Measurements from ENCODE around the gene TRMT44.

TRMT44 gene

DNA sequence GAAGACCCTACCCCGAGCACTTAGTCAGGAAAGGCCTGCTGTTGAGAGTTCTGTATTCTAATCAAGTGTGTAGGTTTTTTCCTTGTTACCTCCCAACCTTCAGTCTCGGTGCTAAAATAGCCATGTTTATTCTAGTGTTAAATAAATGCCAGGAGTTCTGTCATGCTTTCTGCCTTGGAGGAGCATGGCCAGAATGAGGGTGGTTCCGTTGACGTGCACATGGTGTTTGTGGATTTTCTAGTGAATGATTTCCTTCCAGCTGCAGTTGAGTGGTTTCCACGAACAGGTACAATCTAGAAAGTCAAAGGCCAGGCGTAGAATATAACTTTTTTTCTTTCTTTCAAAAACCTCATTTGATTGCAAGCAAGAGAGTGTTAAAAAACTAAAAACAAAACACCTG, 21.0 kb downstream of the TRMT44 start:
- H3K4me1 ChIP-seq (ENCODE audit: insufficient read depth, low read length): no peaks in the 10 kb centered on the region
- H3K4me3 ChIP-seq (ENCODE audit: low read depth in 1 of 2, low read length in 2 of 2): no peak overlapping the region
- H3K36me3 ChIP-seq (ENCODE audit: insufficient read depth, low read length): peaks cover 31% of the 10 kb centered on the region

DNA sequence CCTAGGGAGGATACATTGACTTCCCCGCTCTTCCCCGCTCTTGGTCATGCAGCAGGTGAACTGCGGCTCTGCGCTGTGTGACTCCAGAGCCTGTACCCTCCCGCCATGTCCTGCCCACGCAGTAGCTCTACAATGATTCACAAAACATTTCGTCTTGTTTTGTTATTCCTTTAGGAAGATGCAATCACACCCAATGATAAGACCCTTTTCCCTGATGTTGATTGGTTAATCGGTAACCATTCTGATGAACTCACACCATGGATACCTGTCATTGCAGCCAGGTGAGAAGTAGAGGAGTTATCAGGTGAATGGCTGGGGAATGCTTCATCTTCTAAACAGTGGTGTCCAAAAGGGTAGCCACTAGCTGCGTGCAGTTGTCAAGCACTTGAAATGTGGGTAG, 23.2 kb downstream of the TRMT44 start:
- Histone ChIP-seq H3K36me3 (ENCODE audit: insufficient read depth, low read length) (peaks cover 47% of the 10 kb centered on the region), H3K4me1 (ENCODE audit: insufficient read depth, low read length) (no peaks in the 10 kb centered on the region), H3K9me3 (ENCODE audit: low read length) (no peaks in the 10 kb centered on the region), H3K9ac (ENCODE audit: low read length) (no peak overlapping the region), H3K27ac (ENCODE audit: low read depth, low read length) (no peak overlapping the region), H3K4me3 (ENCODE audit: low read depth in 1 of 2, low read length in 2 of 2) (no peak overlapping the region), H3K27me3 (ENCODE audit: control insufficient read depth in 1 of 2, insufficient read depth in 2 of 2, low read length in 2 of 2) (no peaks in the 10 kb centered on the region)

More for the DNA sequence above, 21.0 kb downstream of the TRMT44 start:
- H3K27ac ChIP-seq (ENCODE audit: low read depth, low read length): no peak overlapping the region
- no peaks in the 10 kb centered on the region for H3K9me3 ChIP-seq (ENCODE audit: low read length)
- no peaks in the 10 kb centered on the region for H3K27me3 ChIP-seq (ENCODE audit: control insufficient read depth in 1 of 2, insufficient read depth in 2 of 2, low read length in 2 of 2)
- H3K9ac ChIP-seq (ENCODE audit: low read length): no peak overlapping the region

- H3K36me3 ChIP-seq (ENCODE audit: insufficient read depth, low read length): peaks cover 48% of the 10 kb centered on the region
Measured at GRCh38 chr4:8464381-8464780, 23.8 kb downstream of the TRMT44 start.

DNA sequence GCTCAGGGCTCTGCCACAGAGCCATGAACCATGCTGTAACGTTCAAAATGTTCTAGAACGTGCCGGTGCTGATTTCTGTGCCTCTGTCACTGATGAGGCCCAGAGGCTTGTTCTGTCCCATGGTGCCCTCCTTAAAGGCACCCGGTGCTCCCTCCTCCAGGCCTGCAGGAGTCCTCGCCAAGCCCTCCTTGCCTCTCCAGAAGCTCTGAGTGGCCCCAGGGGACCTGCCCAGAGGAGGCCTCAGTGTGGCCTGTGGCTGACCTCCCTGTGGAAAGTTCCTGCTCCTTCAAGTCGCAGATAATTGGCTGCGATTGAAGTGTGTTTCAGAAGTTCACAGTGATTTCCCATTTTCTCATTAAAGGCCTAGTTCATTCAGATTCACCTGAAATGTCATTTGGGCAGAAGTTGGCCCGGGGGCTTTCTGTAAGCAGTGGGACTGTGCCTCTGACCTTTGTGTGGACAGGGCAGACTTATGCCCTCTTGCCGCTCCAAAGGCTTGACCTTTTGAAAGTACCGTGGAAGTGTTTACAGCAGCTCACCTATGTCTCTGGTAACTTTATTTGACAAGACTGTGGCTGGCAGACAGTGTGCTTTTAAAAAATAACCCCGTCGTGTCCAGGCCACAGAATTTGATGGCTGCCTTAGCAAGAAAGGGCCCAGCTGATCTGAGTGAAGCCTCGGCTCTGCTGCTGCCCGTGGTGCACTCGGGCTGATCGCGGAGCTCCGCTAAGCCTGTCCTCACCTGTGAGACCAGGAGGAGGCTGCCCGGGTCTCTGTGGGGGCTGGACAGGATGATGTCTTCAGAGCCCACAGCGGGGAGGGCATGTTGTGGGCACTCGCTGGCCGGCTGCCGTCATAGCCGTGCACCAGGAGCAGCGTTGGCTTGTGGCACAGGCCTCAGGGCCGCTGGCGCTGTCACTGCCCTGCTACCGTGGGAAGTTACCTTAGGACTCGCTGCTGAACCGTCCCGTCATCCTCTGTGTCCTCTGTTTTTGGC, 25.3 kb downstream of the TRMT44 start:
- no peak overlapping the region for H3K4me3 ChIP-seq (ENCODE audit: low read depth in 1 of 2, low read length in 2 of 2)
- H3K9me3 ChIP-seq (ENCODE audit: low read length): no peaks in the 10 kb centered on the region
- H3K9ac ChIP-seq (ENCODE audit: low read length): no peak overlapping the region
- H3K27ac ChIP-seq (ENCODE audit: low read depth, low read length): no peak overlapping the region
- no peaks in the 10 kb centered on the region for H3K4me1 ChIP-seq (ENCODE audit: insufficient read depth, low read length)
- no peaks in the 10 kb centered on the region for H3K27me3 ChIP-seq (ENCODE audit: control insufficient read depth in 1 of 2, insufficient read depth in 2 of 2, low read length in 2 of 2)
- H3K36me3 ChIP-seq (ENCODE audit: insufficient read depth, low read length): peaks cover 50% of the 10 kb centered on the region

More at GRCh38 chr4:8464381-8464780, 23.8 kb downstream of the TRMT44 start:
- H3K27ac ChIP-seq (ENCODE audit: low read depth, low read length): no peak overlapping the region
- H3K9me3 ChIP-seq (ENCODE audit: low read length): no peaks in the 10 kb centered on the region
- H3K4me3 ChIP-seq (ENCODE audit: low read depth in 1 of 2, low read length in 2 of 2): no peak overlapping the region
- no peaks in the 10 kb centered on the region for H3K27me3 ChIP-seq (ENCODE audit: control insufficient read depth in 1 of 2, insufficient read depth in 2 of 2, low read length in 2 of 2)
- H3K4me1 ChIP-seq (ENCODE audit: insufficient read depth, low read length): no peaks in the 10 kb centered on the region
- no peak overlapping the region for H3K9ac ChIP-seq (ENCODE audit: low read length)

DNA sequence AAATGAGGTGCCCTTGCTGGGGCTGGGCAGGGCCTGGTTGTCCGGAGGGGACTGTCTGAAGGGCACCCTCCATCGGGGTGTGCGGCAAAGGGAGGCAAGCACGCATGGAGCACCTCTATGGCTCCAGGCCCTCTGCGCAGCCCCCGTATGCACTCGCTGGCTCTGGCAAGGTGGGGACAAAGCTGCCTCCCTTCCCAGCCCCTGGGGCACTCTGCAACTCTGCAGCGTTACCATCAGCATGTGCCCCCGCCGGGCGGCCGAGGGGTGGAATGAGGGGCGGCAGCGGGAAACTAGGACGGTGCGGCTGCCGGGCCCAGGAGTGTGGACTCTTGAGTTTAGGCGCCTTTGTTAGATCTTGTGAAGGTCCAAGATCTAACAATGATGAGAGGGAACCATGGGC, 26.4 kb downstream of the TRMT44 start:
- H3K4me1 ChIP-seq (ENCODE audit: insufficient read depth, low read length): peaks cover 2% of the 10 kb centered on the region
- H3K9me3 ChIP-seq (ENCODE audit: low read length): no peaks in the 10 kb centered on the region
- peaks cover 54% of the 10 kb centered on the region for H3K36me3 ChIP-seq (ENCODE audit: insufficient read depth, low read length)
- no peak overlapping the region for H3K27ac ChIP-seq (ENCODE audit: low read depth, low read length)
- H3K9ac ChIP-seq (ENCODE audit: low read length): no peak overlapping the region
- H3K27me3 ChIP-seq (ENCODE audit: control insufficient read depth in 1 of 2, insufficient read depth in 2 of 2, low read length in 2 of 2): no peaks in the 10 kb centered on the region
- H3K4me3 ChIP-seq (ENCODE audit: low read depth in 1 of 2, low read length in 2 of 2): no peak overlapping the region

- peaks cover 22% of the 10 kb centered on the region for H3K4me1 ChIP-seq (ENCODE audit: insufficient read depth, low read length)
- no peak overlapping the region for H3K9ac ChIP-seq (ENCODE audit: low read length)
- no peaks in the 10 kb centered on the region for H3K9me3 ChIP-seq (ENCODE audit: low read length)
- H3K36me3 ChIP-seq (ENCODE audit: insufficient read depth, low read length): peaks cover 49% of the 10 kb centered on the region
- H3K27ac ChIP-seq (ENCODE audit: low read depth, low read length): no peak overlapping the region
- no peak overlapping the region for H3K4me3 ChIP-seq (ENCODE audit: low read depth in 1 of 2, low read length in 2 of 2)
- no peaks in the 10 kb centered on the region for H3K27me3 ChIP-seq (ENCODE audit: control insufficient read depth in 1 of 2, insufficient read depth in 2 of 2, low read length in 2 of 2)
Measured at GRCh38 chr4:8468746-8469535, 28.4 kb downstream of the TRMT44 start.

DNA sequence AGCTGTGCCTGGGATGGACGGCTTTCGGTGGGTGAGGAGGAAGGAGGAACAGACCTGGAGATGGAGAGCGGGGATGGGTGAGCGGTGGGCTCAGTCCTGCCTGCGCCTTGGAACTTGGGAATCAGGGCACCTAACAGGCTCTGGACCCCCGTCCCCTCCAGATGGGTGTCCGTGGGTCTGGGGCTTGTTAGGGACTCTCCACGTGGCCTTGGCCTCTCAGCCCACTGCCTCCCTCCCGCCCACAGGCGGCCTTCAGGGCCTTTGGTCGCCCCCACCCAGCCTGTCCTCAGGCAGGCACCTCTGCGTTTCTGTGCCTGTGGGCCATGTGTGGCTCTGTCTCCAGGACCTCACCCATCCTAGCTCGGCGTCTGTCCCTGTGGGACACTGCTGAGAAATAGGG, 29.0 kb downstream of the TRMT44 start:
- Histone ChIP-seq H3K9me3 (ENCODE audit: low read length) (no peaks in the 10 kb centered on the region), H3K27me3 (ENCODE audit: control insufficient read depth in 1 of 2, insufficient read depth in 2 of 2, low read length in 2 of 2) (no peaks in the 10 kb centered on the region), H3K4me1 (ENCODE audit: insufficient read depth, low read length) (peaks cover 23% of the 10 kb centered on the region), H3K27ac (ENCODE audit: low read depth, low read length) (no peak overlapping the region), H3K36me3 (ENCODE audit: insufficient read depth, low read length) (peaks cover 49% of the 10 kb centered on the region), H3K9ac (ENCODE audit: low read length) (no peak overlapping the region), H3K4me3 (ENCODE audit: low read depth in 1 of 2, low read length in 2 of 2) (no peak overlapping the region)

DNA sequence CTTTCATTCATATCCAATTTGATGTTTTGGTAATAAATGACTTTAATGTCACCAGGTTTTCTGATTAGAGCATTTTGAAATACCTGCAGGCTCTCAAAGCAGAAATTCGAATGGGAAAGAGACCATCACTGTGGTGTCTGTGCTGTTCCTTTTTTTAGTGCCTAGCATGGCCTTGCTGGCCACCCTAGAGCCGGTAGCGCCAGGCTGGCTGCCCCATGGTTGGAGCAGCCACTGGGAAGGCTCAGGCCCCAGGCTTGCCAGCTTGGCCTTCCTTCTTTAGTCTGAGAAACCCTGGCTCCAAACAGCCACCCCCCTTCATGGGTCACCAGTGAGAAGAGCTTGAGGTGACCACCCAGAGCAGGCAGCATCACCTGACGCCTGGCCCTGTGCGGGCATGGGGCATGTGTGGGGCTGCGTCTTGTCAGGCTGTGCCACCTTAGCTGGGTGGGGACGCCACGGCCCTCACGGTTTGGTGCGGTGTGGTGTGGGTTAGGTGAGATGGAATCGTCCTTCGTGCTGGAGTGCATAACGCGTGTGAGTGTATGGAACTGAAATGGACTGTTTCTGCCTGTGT, 30.0 kb downstream of the TRMT44 start:
- Histone ChIP-seq H3K27ac (ENCODE audit: low read depth, low read length) (no peak overlapping the region), H3K27me3 (ENCODE audit: control insufficient read depth in 1 of 2, insufficient read depth in 2 of 2, low read length in 2 of 2) (no peaks in the 10 kb centered on the region), H3K9ac (ENCODE audit: low read length) (no peak overlapping the region), H3K36me3 (ENCODE audit: insufficient read depth, low read length) (peaks cover 41% of the 10 kb centered on the region), H3K4me3 (ENCODE audit: low read depth in 1 of 2, low read length in 2 of 2) (no peak overlapping the region), H3K4me1 (ENCODE audit: insufficient read depth, low read length) (peaks cover 23% of the 10 kb centered on the region), H3K9me3 (ENCODE audit: low read length) (no peaks in the 10 kb centered on the region)

DNA sequence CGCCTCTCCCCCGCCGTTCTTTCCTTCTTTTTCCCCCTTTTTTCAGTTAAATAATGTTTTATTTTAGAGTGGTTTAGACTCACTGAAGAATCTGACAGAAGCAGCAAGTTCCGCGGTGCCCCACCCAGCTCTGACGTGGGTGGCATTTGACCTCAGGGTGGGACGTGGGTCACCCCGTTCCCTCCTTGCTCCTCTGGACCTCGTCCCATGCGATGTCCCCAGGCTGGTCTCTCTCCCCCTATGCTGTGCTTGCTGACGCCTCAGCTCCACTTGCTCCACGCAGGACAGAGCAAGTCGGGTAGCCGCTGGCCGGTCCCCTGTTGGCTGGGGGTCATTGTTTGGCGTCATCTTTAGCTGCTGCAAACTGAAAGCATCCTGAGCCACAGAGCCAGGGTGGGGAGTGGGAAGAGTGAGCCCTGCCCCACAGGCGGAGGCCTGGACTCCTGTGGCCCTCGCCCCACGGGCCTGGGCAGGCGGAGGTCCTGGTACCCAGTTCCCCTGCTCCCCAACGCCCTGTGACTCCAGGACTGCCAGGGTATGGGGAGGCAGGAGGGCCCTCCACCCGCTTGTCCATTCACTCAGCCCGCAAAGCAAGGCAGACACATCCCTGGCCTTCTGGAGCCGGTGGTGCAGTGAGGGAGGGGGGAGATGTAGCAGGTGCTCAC, 30.8 kb downstream of the TRMT44 start:
- no peak overlapping the region for H3K9ac ChIP-seq (ENCODE audit: low read length)
- H3K36me3 ChIP-seq (ENCODE audit: insufficient read depth, low read length): peaks cover 38% of the 10 kb centered on the region
- peaks cover 23% of the 10 kb centered on the region for H3K4me1 ChIP-seq (ENCODE audit: insufficient read depth, low read length)
- H3K27me3 ChIP-seq (ENCODE audit: control insufficient read depth in 1 of 2, insufficient read depth in 2 of 2, low read length in 2 of 2): no peaks in the 10 kb centered on the region
- no peaks in the 10 kb centered on the region for H3K9me3 ChIP-seq (ENCODE audit: low read length)
- no peak overlapping the region for H3K27ac ChIP-seq (ENCODE audit: low read depth, low read length)
- H3K4me3 ChIP-seq (ENCODE audit: low read depth in 1 of 2, low read length in 2 of 2): no peak overlapping the region

GRCh38 chr4:8472158-8472688, 31.6 kb downstream of the TRMT44 start:
- peak overlapping the region; percentile 53 for H3K27ac ChIP-seq (ENCODE audit: low read depth, low read length)
- peak overlapping the region; percentile 2 for H3K9ac ChIP-seq (ENCODE audit: low read length)
- peaks cover 23% of the 10 kb centered on the region for H3K4me1 ChIP-seq (ENCODE audit: insufficient read depth, low read length)
- H3K9me3 ChIP-seq (ENCODE audit: low read length): no peaks in the 10 kb centered on the region
- no peak overlapping the region for H3K4me3 ChIP-seq (ENCODE audit: low read depth in 1 of 2, low read length in 2 of 2)
- peaks cover 40% of the 10 kb centered on the region for H3K36me3 ChIP-seq (ENCODE audit: insufficient read depth, low read length)
- no peaks in the 10 kb centered on the region for H3K27me3 ChIP-seq (ENCODE audit: control insufficient read depth in 1 of 2, insufficient read depth in 2 of 2, low read length in 2 of 2)
